Measurements from ENCODE around the gene PAX5. TPM values are rescaled to one million over a fixed set of nuclear protein-coding genes. Genes with fewer than 3 reads are reported as not detected.

PAX5 gene
- total RNA-seq, 1 donor from 2014 or later, result 0.06 TPM

DNA sequence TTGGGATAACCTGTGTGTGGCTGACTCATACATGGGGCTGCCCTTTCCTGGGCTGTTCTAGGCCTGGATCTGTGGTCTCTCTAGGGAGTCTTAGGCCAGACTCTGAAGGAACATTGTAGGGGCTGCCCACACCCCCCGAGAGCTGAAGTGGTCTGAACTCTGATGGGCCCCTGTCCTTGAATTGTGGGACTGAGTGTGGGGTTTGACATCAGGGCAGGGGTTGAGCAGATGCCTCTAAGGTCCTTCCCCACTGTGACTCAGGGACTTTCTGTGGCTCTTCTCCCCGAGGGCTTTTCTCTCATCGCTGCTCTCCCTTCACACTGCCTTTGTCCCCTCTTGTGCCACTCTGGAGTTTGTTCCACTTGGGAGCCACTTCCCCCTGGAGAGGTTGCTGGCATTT is 246.4 kb downstream of the PAX5 start:
- peak; percentile 51 for DNase-seq (ENCODE audit: low spot score)

Small RNAs within 50 kb of the gene (microRNA-seq; reads per million reads assigned to microRNA genes)
- gene MIR4475 (ENCODE audit: borderline number of aligned reads) (not detected), gene MIR4476 (ENCODE audit: borderline number of aligned reads) (not detected), gene MIR4540 (ENCODE audit: borderline number of aligned reads) (not detected)

Other genes starting within 250 kb of the PAX5 start
- 19.4 TPM for gene ZCCHC7, start 86.3 kb upstream of the PAX5 start, total RNA-seq

All from mesenteric fat pad (tissue), 1 donor.